Measurements from ENCODE around the gene USP12.
"Not testable (repeated sequence)": the region's sequence is repeated elsewhere in the genome, so short reads cannot be mapped to it uniquely, and the experiment has no call there.

The USP12 gene

GRCh38 chr13:27151798-27152599 is 19.6 kb downstream of the USP12 start:
- DNase-seq: no peak

- DNase-seq: no peak
Observed at GRCh38 chr13:27149702-27150101, 21.9 kb downstream of the USP12 start.

GRCh38 chr13:27148900-27149299 is 22.7 kb downstream of the USP12 start:
- no peak for DNase-seq

- DNase-seq: no peak
Observed at GRCh38 chr13:27147530-27148170, 24.0 kb downstream of the USP12 start.

- no peak for DNase-seq
Observed at GRCh38 chr13:27141746-27142145, 29.9 kb downstream of the USP12 start.

- not testable (repeated sequence) for DNase-seq
Observed at GRCh38 chr13:27141159-27141558, 30.5 kb downstream of the USP12 start.

GRCh38 chr13:27140060-27140459 is 31.6 kb downstream of the USP12 start:
- no peak for DNase-seq

- no peak for DNase-seq
Observed at GRCh38 chr13:27139565-27139964, 32.0 kb downstream of the USP12 start.

GRCh38 chr13:27138457-27139093 is 33.0 kb downstream of the USP12 start:
- no peak for DNase-seq

- no peak for DNase-seq
Observed at GRCh38 chr13:27137759-27138158, 33.9 kb downstream of the USP12 start.

GRCh38 chr13:27135023-27135422 is 36.6 kb downstream of the USP12 start:
- DNase-seq: no peak

- no peak for DNase-seq
Observed at GRCh38 chr13:27133889-27134288, 37.7 kb downstream of the USP12 start.

- no peak for DNase-seq
Observed at GRCh38 chr13:27132538-27132937, 39.1 kb downstream of the USP12 start.

- no peak for DNase-seq
Observed at GRCh38 chr13:27131906-27132305, 39.7 kb downstream of the USP12 start.

GRCh38 chr13:27130979-27131623 is 40.5 kb downstream of the USP12 start:
- DNase-seq: no peak

GRCh38 chr13:27130223-27130978 is 41.2 kb downstream of the USP12 start:
- DNase-seq: no peak

GRCh38 chr13:27128825-27129627 is 42.6 kb downstream of the USP12 start:
- DNase-seq: no peak

GRCh38 chr13:27126859-27127258 is 44.8 kb downstream of the USP12 start:
- DNase-seq: no peak

GRCh38 chr13:27125357-27126282 is 46.0 kb downstream of the USP12 start:
- DNase-seq: no peak
